Measurements from ENCODE around the gene SV2C.

Gene SV2C

DNA sequence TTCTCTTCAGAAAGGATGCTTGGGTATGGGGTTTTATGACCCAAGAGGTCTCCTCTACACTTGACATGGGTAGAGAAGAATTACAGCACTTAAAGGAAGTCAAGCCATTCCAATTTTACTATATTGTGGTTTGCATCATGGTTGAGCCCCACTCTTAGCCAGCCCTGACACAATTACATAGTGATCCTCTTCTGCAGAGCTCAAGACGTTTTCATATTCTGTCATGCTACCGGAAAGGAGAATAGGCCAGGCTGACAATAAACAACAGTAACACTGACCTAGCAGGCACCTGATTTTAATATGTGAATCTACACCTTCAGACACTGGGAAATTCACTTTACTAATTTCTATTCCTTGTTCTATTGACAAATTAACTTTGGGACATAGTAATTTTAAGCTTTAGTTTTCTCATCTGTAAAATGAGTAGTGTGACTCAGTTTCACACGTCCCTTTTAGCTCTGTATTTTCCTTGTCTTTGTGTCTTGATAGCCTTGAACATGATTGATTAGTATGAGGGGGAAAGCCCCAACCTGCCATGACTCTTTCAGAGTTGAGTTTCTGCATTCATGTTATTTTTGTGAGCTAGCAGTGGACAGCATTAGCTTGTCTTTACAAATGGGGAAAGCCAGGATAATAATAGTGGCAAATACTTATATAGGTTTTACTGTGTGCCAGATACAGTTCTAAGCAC is 83.8 kb downstream of the SV2C start:
- peak; percentile 61 for DNase-seq

DNA sequence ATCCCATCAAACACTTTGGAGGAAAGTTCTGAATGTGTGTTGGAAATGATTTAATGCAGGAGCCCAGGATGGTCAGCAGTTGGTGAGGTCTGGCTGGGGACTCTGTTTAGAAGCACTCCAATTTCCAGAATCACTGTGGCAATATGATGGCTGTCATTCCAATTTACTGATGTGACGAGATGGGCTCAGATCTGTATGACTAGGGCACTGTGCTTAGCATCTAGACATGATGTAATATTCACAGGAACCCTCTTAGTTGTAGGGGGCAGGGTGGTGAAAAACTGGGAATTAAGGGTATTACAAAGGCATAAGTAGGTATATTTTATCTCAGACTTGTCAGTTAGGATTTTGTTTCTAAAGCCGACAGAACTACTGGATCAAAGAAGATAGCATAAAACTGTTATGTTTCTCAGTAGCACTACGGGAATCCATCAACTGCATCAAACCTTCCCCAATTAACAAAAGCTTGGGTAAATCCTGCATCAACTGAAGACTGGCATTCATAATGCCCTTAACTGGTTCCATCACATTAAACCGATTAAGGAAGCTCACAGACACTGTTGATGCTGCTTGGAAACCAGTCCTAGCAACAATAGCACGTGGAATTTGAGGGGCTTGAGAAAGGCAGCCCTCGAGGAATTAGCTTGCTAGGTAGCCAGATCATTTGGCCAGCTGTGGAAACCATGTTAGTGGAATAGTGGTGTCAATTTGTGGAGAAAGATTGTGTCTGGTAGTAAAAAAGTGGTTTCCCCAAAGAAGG is 86.1 kb downstream of the SV2C start:
- DNase-seq: no peak

DNA sequence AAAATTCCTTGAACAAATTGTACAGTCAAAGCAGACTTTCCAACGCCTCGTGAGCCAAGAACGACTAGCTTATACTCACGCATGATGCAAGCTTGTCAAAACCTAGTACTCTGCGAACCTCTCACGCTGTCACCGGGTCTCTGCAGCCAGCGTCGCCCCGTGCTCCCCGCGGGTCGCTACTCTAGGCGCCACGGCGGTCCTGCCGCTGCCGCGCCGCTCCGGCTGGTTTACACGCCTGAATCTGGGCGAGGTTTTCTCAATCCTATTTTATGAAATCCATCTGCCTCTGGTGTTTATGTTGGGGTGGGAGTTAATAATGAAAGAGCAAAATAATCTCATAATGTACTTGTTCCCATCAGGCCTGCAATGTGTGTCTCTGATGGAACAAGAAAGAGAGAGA is 90.9 kb downstream of the SV2C start:
- DNase-seq: no peak

DNA sequence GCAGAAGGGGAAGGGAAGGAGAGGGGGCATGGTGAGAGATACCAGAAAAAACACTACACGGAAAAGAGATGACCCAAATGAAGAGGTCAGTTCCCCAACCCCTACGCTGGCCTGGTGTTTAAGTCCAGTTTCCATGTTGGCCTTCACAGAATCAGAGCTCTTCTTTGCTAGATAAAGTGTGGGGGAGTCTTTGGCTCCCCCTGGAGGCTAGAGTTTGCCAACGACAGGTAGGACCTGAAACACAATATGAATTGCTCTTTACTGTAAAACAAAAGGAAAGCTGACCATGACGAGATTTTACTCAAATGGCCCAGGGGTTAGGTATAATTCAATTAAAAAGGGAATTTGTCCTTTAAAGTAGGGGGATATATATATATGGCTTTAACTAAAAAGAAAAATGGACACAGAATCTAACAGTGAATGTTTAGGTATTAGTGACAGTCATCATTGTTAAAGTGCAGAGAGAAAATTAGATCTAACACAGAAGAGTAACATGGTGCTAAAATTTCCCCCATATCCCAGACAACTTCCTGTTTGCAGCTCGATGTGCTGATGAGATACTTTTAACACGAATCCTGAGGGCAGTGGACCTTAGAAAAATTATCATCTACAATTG is 92.0 kb downstream of the SV2C start:
- DNase-seq: peak; percentile 73

DNA sequence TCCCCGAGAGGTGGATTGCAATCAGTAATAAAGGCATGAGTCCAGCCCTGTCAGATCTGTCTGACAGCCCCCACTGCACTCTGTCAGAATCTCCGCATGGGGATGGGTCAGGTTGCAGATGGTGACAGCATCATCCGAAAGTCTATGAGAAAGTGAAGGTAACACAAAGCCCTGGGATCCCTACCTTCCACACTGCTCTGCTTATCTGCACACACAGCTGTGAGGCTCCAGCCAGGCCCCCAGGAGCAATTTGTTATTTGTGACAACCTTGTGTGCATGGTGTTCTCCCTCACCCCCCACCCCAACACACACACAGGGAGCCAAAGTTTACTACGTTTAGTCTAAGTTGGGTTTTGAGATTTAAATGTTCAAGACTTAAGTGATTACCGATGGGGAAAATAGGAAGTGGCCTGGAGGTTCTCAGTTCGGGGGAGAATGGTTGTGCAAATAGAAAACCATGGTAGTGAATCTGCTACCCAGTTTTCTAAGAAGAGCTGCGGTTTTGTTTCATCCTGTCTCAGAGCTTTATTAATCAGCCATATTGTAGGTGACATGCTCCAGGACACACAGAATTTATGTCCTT is 92.7 kb downstream of the SV2C start:
- peak; percentile 69 for DNase-seq

DNA sequence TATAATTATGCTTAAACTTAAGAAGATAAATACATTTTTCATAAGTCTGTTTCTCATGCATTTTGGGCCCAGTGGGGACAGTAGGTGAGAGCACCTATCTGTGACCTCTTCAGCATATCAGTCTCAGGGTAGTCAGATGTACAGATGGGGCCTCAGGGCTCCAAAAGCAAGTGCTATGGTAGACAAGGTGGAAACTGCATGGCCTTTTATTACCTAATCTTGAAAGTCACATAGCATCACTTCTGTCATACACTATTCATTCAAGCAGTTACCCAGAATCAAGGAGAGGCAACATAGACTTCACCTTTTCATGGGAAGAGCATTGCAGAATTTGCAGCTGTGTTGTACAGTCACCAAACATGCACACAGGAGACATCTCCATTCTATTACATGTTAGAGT is 94.8 kb downstream of the SV2C start:
- peak; percentile 58 for DNase-seq

DNA sequence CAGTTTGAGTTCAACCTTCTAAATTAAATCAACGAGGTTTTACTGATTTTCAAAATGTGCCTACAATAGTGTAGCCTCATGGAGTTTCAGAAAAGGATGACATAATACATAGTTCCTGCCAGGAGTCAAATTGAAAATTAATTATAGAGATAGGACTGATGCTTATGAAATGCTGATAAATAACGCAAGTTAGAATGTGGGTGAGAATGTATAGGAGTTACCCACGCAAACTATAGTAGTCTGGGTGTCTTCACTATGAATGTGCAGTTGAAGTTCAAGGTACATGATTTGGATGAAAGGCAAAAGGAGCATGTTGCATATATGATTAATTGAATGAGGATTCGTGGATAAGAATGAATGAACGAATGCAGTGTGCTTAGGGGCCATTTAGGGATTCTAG is 95.7 kb downstream of the SV2C start:
- DNase-seq: peak; percentile 38

DNA sequence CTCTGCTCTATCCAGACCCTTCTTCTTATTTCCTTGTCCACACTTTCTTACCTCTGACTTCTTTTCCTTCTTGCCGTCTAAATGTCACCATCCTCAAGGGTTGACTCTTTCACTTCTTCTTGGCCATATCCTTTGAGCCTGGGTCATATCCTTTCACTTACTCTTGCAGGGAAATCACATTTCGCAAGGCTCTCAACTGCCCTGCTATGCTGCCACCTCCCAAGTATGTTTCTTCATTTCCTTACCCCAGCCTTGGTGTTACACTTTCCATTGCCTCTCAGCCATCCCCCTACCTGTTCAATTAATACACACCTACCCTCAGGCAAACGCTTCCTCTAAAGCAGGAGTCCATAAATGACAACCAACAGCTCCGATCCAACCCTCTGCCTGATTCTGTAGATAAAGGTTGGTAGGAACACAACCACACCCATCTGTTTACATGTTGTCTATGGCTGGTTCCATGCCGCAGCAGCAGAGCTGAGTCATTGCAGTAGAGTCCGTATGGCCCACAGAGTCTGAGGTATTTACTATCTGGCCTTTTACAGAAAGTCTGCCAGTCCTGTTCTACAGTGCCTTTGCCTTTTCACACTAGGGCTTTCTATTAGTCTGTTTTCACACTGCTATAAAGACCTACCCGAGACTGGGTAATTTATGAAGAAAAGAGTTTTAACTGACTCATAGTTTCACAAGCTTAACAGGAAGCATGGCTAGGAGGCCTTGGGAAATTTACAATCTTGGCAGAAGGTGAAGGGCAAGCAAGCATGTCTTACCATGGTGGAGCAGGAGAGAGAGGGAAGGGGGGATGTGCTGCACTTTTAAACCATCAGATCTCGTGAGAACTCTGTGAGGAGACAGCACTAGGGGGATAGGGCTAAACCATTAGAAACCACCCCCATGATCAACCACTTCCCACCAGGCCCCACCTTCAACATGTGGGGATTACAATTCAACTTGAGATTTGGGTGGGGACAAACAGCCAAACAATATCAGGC is 97.9 kb downstream of the SV2C start:
- peak; percentile 80 for DNase-seq

DNA sequence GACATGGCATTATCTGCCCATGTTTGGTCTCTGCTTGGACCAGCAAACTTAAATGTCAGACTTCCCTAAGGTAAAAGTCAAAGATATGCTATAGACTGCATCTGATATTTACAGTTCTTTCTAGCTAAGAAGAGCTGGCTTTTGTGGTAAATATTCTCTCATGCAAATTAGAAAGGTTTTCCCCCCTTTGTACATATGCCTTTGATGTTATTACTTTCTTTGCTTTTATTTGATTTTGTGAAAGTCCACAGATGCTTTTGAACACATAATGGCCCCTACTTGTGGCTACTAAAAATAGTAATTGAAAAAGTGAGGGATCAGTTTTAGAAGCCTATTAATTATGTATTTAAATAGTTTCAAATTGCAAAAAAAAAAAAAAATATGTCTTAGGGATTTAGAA is 104.2 kb downstream of the SV2C start:
- no peak for DNase-seq

DNA sequence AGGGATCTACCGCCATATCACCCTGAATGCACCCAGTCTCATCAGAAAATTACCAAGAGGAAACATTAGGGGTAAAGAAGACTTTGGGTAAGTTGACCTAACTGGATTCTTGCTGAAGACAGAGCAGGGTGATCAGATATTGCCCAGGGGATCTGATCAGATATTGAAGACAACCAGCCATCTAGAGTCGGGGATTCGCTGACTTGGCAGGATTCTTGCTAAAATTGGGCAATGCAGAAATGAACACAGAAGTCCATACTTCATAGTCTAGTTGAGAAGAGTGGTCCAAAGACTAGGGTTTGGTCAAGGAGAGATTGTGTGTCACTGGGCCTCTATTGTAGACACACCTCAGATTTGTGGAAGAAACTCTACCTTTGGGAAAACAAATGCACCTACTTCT is 107.2 kb downstream of the SV2C start:
- no peak for DNase-seq

DNA sequence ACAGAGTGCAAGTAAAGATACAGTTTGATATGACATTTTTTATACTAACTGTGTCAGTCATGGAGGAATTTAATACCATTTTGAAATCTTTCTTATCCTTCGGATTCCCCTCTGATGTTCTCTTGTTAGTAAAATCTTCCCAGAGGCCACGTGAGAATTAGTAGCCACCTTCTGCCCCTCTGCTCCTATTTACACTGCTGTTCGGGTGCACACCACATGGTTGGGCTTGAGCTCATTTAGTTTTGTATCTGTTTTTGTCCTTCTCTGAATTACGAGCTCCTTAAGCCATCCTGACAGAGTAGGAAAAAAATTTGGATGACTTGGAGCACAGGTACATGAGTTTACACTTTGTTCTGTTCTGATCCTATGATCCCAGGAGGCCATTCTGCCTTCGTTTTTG is 109.7 kb downstream of the SV2C start:
- DNase-seq: no peak

DNA sequence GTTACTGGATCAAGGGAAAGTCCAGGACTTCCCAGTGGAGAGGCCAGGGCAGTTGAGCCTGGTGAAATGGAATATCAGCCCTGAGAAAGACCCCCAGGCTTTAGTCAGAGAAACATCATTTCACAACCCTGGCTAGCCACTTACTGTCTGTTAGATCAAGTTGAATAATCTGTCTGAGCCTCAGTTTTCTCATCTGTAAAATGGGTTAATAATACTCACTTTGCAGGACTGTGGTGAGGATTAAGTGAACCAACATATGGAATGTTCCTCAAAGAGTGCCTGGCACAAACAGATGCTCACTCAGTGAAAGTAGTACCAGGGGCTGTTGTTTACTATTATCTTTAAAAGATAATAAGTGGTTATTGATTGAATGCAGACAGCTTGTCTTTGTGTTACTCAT is 110.5 kb downstream of the SV2C start:
- DNase-seq: no peak

DNA sequence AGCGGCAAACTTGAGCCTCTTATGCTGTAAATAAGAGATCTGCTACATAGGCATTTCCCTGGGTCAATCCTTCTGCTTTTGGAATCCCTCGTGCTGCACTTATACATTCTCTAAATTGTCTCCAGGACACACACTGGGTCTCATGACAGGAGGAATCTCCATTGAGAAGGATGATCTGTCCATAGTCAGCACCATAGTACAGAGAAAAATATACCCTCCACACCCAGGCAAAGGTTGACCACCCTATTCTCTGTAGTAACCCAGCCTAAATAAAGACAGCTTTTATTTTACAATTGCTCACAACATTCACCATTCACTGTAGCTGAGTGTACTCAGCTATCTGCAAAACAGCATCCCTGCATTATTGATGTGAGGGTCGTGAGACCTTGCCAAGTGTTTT is 111.2 kb downstream of the SV2C start:
- no peak for DNase-seq

DNA sequence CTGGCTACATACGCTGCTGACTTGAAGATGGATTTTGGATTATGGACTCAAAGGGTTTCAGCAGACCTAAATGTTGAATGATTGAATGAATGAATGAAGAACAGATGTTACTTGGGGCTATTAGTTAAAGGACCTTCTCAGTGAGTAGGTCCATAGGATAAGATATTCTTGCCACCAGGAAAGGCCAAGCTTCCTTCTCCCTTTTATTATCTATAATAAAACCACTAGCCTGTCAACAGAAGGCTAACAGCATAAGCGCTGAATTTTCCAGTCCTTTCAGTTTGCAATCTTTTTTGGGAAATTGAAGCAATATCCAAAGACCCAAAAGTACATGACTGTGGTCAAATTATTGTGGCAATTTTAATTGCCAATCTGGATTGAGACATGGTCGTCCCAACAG is 113.3 kb downstream of the SV2C start:
- DNase-seq: no peak

DNA sequence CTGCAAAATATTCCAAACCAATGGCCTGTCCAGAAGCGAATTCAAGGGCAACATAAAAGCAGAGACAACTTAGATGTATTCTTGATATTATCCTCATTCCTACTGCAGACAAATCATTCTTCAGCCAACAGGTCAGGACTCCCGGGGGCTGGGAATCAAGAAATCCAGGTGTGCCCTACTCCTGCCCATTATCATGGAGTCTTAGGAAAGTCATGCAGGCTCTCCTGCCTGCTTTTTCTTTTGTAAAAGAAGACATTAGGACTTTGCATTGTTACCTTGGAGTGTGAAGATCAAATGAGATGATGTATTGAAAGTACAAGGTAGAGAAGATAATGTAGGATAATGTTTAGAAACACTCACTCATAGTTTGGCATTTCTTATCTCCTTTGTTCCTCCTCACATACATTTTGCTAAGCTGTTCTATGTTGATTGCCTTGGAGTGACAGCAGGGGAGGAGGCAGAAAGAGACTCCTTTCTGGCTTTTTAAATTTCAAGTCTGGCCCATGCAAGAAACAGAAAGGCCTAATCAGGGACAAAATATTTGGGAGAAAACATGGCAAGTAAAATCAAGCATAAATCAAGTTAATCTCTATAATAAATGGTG is 113.8 kb downstream of the SV2C start:
- DNase-seq: no peak

DNA sequence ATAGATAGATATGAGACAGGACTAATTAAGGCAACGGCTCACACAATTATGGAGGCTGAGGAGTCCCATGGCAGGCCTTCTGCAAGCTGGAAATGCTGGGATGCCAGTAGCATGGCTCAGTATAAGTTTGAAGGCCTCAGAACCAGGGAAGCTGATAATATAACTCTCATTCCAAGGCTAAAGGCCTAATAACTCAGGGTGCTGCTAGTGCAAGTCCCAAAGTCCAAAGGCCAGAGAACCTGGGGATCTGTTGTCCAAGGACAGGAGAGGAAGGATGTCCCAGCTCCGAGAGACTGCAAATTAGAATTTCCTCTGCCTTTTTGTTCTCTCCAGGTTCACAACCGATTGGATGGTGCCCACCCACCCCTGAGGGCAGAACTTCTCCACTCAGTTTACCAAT is 114.5 kb downstream of the SV2C start:
- DNase-seq: no peak

DNA sequence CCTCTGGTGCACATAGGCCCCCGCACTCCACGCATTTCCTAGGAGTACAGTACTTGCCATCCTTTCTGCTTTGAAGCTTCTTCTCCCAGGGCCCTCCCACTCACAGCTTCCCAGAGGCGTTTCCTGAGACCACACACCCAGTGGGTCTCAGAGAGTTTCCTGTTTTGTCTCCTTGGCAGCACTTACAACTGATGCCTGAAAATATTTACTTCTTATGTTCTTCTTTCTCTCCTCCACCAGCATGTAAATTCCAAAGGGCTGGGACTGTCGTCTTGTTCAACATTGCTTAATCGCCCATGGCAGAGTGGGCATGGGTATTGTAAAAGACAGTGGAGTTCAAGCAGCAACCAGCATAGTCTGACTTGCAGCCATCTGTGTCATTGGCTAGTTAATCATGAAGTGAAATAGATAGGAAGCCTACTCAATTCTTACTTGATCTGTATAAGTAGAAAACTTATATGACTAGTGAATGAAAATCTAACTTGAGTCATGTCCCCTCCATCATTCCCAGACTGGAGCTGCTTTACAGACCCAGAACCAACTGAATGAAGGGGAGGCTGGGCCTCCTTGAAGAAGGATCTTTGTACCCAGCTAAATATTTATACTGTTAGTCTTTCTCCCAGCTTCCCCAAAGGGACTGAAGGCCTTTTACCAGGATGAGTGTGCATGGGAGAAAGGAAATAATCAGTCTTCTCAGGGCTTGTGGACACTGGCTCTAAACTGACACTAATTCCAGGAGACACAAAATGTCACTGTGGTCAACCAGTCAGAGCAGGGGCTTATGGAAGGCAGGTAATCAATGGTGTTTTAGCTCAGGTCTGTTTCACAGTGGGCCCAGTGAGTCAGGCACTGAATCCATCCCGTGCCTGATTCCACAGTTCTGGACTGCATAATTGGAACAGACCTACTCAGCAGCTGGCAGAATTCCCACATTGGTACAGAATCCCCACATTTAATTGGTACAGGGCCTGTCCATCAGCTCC is 116.4 kb downstream of the SV2C start:
- no peak for DNase-seq

DNA sequence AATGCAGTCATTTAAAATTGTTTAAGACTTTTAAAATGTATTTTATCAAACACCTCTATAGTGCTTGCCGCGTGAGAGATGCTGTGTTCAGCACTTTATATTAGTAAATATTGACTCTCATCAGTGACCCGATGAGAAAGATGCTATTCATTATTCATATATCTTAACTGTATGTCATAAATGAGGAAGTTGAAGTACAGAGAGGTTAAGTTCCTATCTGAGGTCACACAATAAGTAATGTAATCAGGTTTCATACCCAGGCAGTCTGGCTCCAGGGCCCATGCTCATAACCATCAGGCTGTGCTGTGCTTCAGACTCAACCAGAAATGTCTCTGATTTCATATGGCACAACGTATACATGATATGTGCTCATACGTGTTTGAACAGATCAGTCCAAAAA is 119.0 kb downstream of the SV2C start:
- no peak for DNase-seq

DNA sequence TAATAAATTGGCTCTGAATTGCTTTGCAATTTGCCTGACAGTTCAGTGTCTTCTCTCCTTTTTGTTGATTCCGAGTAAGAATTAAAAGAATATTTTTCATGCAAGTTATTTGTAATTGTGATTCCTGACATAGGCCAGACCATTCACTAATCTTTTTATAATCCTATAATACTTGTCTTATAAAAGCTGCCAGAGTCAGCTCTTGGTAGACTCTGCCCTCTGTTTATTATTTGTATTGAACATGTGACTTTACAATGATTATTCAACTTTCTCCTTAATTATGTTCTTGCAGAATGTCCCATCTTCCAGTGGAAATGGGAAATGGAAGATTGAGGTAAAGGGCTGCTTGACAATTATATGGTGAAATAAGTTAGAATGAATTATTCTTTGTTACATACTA is 121.0 kb downstream of the SV2C start:
- no peak for DNase-seq

DNA sequence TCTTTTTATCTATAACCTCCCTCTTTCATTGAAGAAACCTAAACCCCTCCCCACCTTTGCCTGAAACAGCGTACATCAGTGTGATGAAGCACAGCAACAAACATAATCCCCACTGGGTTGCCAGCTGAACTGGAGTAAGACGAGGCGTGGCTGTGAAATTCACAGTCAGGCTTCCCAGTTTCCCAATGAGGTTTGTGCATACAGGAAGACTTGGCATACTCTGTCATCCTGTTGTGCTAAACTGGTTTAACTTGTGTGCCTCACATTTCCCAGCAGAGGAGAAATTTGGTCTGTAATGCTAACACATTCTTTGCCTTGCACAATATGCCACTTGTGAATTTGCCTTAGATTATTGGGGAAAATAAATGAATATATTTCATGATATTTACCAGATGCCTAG is 121.5 kb downstream of the SV2C start:
- no peak for DNase-seq

DNA sequence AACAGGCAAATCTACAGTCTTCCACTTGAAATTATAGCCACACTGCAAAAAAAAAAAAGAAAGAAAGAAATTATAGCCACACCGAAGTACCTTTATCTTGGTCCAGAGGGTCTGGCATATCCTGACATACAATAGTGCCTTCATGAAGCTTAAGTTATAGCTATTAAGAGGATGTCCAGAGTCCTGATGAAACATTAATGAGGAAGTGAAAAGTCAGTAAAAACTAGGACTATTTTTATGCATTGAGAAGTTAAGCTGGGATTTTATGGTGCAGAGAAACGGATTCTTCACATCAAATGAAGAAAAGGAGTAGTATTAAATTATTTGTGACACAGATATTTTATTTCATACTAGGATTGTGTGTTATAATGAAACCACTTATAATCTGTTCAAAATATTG is 123.9 kb downstream of the SV2C start:
- no peak for DNase-seq
